NCI-H446 treated with DMSO at 0.1 percent for 48 hours (cell line): ENCODE measurements around the gene MED17.
"Not testable (repeated sequence)": the region's sequence is repeated elsewhere in the genome, so short reads cannot be mapped to it uniquely, and the experiment has no call there.

ENCODE experiments used
- DNase-seq: peaks from one replicate; lab custom pipeline; 2025; lab: John Stamatoyannopoulos, UW

The MED17 gene

GRCh38 chr11:93784145-93784934 lies at the start of gene MED17:
MED17 (plus strand) TSS chr11:93784282; CDS start chr11:93784514, 232 bp downstream.
- peak; percentile 88 for DNase-seq

- no peak for DNase-seq
Observed at GRCh38 chr11:93734427-93735222, 49.5 kb upstream of the MED17 start.

- DNase-seq, result no peak
Observed at GRCh38 chr11:93735627-93736026, 48.5 kb upstream of the MED17 start.

- DNase-seq, result no peak
Observed at GRCh38 chr11:93736129-93736528, 48.0 kb upstream of the MED17 start.

- no peak for DNase-seq
Observed at GRCh38 chr11:93737904-93738612, 46.0 kb upstream of the MED17 start.

GRCh38 chr11:93738647-93739081 lies 45.4 kb upstream of the MED17 start:
- no peak for DNase-seq

- DNase-seq, result no peak
Observed at GRCh38 chr11:93740031-93740729, 43.9 kb upstream of the MED17 start.

GRCh38 chr11:93740730-93741093 lies 43.4 kb upstream of the MED17 start:
- peak; percentile 36 for DNase-seq

GRCh38 chr11:93741094-93741881 lies 42.8 kb upstream of the MED17 start, which contains the start of the genes C11orf54 and TAF1D:
C11orf54 (plus strand) TSS chr11:93741672; CDS start chr11:93747394, 5,722 bp downstream.
TAF1D (minus strand) TSS chr11:93741495; CDS start chr11:93739304, 2,191 bp downstream.
- DNase-seq, result peak; percentile 98

GRCh38 chr11:93741882-93742226 lies 42.2 kb upstream of the MED17 start:
- no peak for DNase-seq

- DNase-seq, result no peak
Observed at GRCh38 chr11:93743291-93743690, 40.8 kb upstream of the MED17 start.

- no peak for DNase-seq
Observed at GRCh38 chr11:93744669-93745004, 39.4 kb upstream of the MED17 start.

GRCh38 chr11:93745005-93745755 lies 38.9 kb upstream of the MED17 start:
- not testable (repeated sequence) for DNase-seq

- DNase-seq, result no peak
Observed at GRCh38 chr11:93746101-93746500, 38.0 kb upstream of the MED17 start.

GRCh38 chr11:93747122-93747521 lies 37.0 kb upstream of the MED17 start:
- DNase-seq, result no peak

- no peak for DNase-seq
Observed at GRCh38 chr11:93751001-93751400, 33.1 kb upstream of the MED17 start.

GRCh38 chr11:93753241-93753640 lies 30.8 kb upstream of the MED17 start:
- DNase-seq, result no peak

GRCh38 chr11:93756748-93757147 lies 27.3 kb upstream of the MED17 start:
- DNase-seq, result no peak

GRCh38 chr11:93757301-93757700 lies 26.8 kb upstream of the MED17 start:
- no peak for DNase-seq
